SJCRH30 (cell line): ENCODE measurements around the gene OPRL1. TPM values are rescaled to one million over a fixed set of nuclear protein-coding genes. Genes with fewer than 3 reads are reported as not detected.

Source experiments
- DNase-seq, 2 experiments: peaks; one replicate each; pipeline ENCODE4 v3.0.0-alpha.2; 2015 to 2020
- H3K27ac ChIP-seq: fragments of 250-450 bp; sonication (Bioruptor Pico); 2 replicates; pipeline ENCODE4 v1.5.1; 2020; ENCODE audit warnings: mild to moderate bottlenecking, moderate library complexity
- H3K27me3 ChIP-seq: fragments of 250-450 bp; sonication (Bioruptor Pico); 2 replicates; pipeline ENCODE4 v1.5.1; 2020; ENCODE audit warnings: mild to moderate bottlenecking, moderate library complexity
- H3K36me3 ChIP-seq: fragments of 250-450 bp; sonication (Bioruptor Pico); 2 replicates; pipeline ENCODE4 v1.5.1; 2020; ENCODE audit warnings: mild to moderate bottlenecking, moderate library complexity
- H3K4me1 ChIP-seq: fragments of 250-450 bp; sonication (Bioruptor Pico); 2 replicates; pipeline ENCODE4 v1.5.1; 2020; ENCODE audit warnings: mild to moderate bottlenecking, moderate library complexity
- H3K4me3 ChIP-seq: fragments of 250-450 bp; sonication (Bioruptor Pico); 2 replicates; pipeline ENCODE4 v1.5.1; 2020; ENCODE audit warnings: mild to moderate bottlenecking, moderate library complexity
- H3K9me3 ChIP-seq: fragments of 250-450 bp; sonication (Bioruptor Pico); replicated peaks from 2 replicates; pipeline ENCODE4 v1.5.1; 2020; ENCODE audit warnings: mild to moderate bottlenecking, moderate library complexity
- total RNA-seq: library from RNA; depleted of rRNA; stranded (reverse); fragments of >200 nt; shearing (Covaris generic); gene quantifications from 2 replicates; pipeline ENCODE4 v1.2.3, GENCODE V29; 2014

Gene OPRL1
- total RNA-seq, 1 experiment from 2014 or later: 0.43 TPM

GRCh38 chr20:64049060-64049877 is 30.6 kb upstream of the OPRL1 start, which contains the start of gene SOX18:
Gene SOX18 (minus strand): TSS chr20:64049639. CDS start chr20:64049516, 123 bp downstream.
- Histone ChIP-seq H3K4me1 (peaks cover 36% of the 10 kb centered on the region; the same call in 1 of the 2 replicates), H3K9me3 (no peaks in the 10 kb centered on the region), H3K4me3 (peak within 1 kb of the TSS; percentile 31), H3K27me3 (peaks cover 5% of the 10 kb centered on the region), H3K36me3 (no peaks in the 10 kb centered on the region), H3K27ac (no peak within 1 kb of the TSS)
- no peak for DNase-seq

GRCh38 chr20:64049878-64050260 is 30.0 kb upstream of the OPRL1 start:
- peaks cover 34% of the 10 kb centered on the region; the same call in 1 of the 2 replicates for H3K4me1 ChIP-seq
- DNase-seq: no peak
- no peaks in the 10 kb centered on the region for H3K9me3 ChIP-seq
- no peak overlapping the region for H3K27ac ChIP-seq
- peak overlapping the region; percentile 31 for H3K4me3 ChIP-seq
- H3K36me3 ChIP-seq: no peaks in the 10 kb centered on the region
- peaks cover 5% of the 10 kb centered on the region for H3K27me3 ChIP-seq

GRCh38 chr20:64050261-64051032 is 29.4 kb upstream of the OPRL1 start:
- peaks cover 35% of the 10 kb centered on the region for H3K4me1 ChIP-seq
- no peak overlapping the region for H3K27ac ChIP-seq
- H3K9me3 ChIP-seq: no peaks in the 10 kb centered on the region
- H3K27me3 ChIP-seq: peaks cover 10% of the 10 kb centered on the region
- H3K36me3 ChIP-seq: no peaks in the 10 kb centered on the region
- H3K4me3 ChIP-seq: peak overlapping the region; percentile 31
- DNase-seq: no peak

DNA sequence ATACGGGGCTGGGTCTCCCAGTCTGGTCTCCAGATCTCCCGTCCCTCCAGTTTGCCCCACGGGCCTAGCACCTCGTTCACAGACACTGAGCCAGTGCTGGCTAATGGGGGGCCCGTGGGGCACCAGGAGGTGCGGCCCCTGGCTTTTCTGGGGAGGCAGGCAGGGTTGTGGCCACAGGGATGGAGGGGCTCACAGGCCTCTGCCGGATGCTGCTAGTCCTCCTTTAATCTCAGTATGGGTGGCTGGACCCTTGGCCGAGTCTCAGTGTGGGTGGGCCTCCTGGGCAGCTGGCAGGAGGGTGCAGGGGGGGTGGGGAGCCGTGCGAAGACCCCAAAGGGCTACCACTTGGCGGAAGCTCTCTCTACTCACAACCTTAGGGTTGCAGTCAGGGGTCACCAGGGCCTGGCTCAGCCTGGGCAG is 28.8 kb upstream of the OPRL1 start:
- Histone ChIP-seq H3K9me3 (no peaks in the 10 kb centered on the region), H3K27ac (no peak overlapping the region; the same call in 1 of the 2 replicates), H3K4me1 (peaks cover 41% of the 10 kb centered on the region), H3K36me3 (no peaks in the 10 kb centered on the region), H3K4me3 (no peak overlapping the region), H3K27me3 (peaks cover 16% of the 10 kb centered on the region)
- no peak for DNase-seq

GRCh38 chr20:64051561-64052325 is 28.1 kb upstream of the OPRL1 start:
- Histone ChIP-seq H3K9me3 (no peaks in the 10 kb centered on the region), H3K4me3 (no peak overlapping the region), H3K36me3 (no peaks in the 10 kb centered on the region), H3K27ac (peak overlapping the region; percentile 14; the same call in 1 of the 2 replicates), H3K4me1 (peaks cover 46% of the 10 kb centered on the region), H3K27me3 (peaks cover 15% of the 10 kb centered on the region)
- peak; percentile 62 to 68 for DNase-seq

- Histone ChIP-seq H3K4me3 (no peak overlapping the region), H3K27me3 (peaks cover 18% of the 10 kb centered on the region)
Observed at GRCh38 chr20:64052326-64052722, 27.6 kb upstream of the OPRL1 start.

DNA sequence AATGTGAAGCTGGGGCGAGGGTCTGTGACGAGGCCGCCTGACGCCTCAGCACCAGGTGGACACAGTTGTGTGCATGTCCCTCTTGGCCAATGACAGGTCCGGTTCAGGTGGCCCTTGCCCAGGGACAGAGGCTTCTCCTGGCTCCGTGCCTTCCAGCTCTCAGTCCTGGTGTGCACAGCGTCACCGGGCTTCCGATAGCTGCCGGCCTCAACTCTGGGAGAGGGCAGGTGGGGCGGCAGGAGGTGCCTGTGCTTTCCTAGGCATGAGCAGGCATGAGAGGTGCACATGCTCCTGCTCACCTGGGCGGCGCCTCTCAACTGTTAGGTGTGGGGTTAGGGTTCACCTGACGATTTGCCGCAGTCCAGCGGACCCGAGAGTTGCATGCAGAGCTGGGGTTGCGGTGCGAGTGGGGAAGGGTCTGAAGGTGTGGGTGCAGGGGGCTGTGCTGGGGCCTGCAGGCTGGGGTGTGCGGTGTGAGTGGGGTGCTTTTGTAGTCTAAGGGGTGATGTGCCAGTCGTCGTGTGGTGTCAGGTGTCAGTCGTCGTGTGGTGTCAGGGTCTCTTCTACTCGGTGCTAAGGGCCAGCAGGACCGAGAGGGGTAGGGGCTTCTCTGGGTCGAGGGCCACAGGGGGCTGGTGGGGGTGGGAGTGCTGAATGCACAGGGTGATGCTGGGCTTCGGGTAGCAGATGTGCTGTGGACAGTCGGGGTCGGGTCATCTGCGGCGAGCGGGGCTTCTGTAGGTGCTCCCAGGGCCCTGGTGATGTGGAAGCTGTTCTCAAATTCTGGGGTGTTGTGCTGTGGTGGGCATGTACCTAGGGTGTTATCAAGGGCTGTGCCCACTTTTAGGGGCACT is 26.7 kb upstream of the OPRL1 start:
- Histone ChIP-seq H3K27me3 (peaks cover 18% of the 10 kb centered on the region), H3K9me3 (no peaks in the 10 kb centered on the region), H3K36me3 (no peaks in the 10 kb centered on the region), H3K4me1 (peaks cover 52% of the 10 kb centered on the region), H3K4me3 (peak overlapping the region; percentile 28; the same call in 1 of the 2 replicates), H3K27ac (no peak overlapping the region)
- DNase-seq: no peak

More at GRCh38 chr20:64052326-64052722, 27.6 kb upstream of the OPRL1 start:
- no peaks in the 10 kb centered on the region for H3K36me3 ChIP-seq
- DNase-seq: peak; percentile 57 to 65
- H3K9me3 ChIP-seq: no peaks in the 10 kb centered on the region
- no peak overlapping the region for H3K27ac ChIP-seq
- H3K4me1 ChIP-seq: peaks cover 49% of the 10 kb centered on the region

DNA sequence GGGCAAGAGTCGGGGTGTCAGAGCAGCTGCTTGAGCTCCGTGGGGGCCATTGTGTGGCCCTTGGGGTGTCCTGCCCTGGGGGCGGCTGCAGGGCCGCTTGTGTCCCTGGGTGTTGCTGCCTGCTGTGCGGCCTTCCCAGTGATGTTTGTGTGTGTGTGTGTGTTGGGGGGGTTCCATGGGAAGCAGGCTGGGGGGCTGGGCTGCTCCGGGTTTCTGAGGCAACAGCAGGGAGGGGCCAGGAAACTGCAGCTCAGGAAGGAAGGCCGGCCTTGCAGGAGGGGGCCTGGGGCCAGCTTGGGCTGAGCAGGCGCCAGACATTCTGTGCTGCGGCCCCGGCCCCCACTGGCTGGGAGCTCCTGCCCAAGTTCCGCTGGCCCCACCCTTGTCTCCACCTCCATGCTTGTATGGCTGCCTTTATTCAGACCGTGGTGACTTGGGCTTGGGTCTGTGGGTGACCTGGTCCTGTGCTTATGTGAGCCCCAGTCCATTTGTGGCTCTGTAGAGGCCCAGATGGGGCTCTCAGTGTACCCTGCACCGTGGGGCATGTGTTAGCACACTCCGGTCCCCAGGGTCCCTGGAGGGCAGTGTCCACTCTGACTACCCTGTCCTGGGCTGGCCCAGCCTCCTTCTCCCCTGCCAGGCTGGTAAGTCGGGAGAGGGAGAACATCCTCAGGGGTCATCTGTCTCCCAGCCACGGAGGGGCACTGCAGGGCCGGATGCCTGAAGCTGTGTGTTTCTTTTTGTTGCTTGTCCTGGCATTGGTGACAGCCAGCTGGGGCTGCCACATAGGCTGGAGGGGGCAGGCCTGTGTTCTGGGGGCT is 25.8 kb upstream of the OPRL1 start:
- H3K4me1 ChIP-seq: peaks cover 52% of the 10 kb centered on the region
- no peaks in the 10 kb centered on the region for H3K9me3 ChIP-seq
- H3K27ac ChIP-seq: no peak overlapping the region; the same call in 1 of the 2 replicates
- peak; percentile 81 to 84 for DNase-seq
- H3K4me3 ChIP-seq: peak overlapping the region; percentile 28
- H3K27me3 ChIP-seq: peaks cover 18% of the 10 kb centered on the region
- no peaks in the 10 kb centered on the region for H3K36me3 ChIP-seq

- no peak for DNase-seq
- Histone ChIP-seq H3K27ac (no peak overlapping the region), H3K36me3 (no peaks in the 10 kb centered on the region), H3K27me3 (peaks cover 18% of the 10 kb centered on the region), H3K9me3 (no peaks in the 10 kb centered on the region), H3K4me3 (no peak overlapping the region), H3K4me1 (peaks cover 52% of the 10 kb centered on the region)
Observed at GRCh38 chr20:64055396-64055892, 24.4 kb upstream of the OPRL1 start.

DNA sequence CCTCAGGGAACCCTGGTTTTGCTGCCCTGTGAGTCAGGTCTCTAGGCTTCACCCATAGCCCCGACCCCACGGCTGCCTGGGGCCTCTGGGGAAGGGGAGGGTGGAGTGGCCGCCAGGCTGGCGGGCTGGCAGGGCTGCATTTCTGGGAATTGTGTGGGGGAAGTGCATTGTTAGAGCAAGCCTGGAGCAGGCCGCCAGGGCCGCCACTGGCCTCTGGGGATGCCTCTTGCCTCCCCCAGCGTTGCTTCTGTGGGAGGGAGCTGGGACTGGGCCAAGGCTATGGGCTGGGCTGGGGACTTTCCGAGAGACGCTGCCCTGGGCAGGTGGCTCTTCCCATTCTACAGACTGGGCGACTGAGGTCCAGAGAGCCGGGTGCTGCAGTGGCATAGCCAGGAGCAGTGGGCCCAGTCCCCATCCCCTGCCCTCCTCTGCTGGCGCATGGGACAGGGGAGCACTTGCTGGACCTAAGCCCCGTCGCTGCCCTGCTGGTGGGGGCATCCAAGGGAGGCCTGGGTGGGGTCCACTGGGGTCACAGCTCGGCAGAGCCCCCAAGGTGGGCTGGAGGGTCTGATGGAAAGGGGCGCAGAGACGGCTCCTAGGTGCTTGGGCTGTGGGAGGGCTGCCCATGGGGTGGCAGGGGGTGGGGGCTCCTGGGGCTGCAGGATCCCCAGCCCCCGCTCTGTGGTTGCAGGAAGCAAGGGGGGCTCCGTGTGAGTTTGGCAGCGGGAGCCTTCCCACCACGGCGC is 23.8 kb upstream of the OPRL1 start:
- H3K4me3 ChIP-seq: no peak overlapping the region
- DNase-seq: peak in 1 of 2 experiments; percentile 56
- H3K36me3 ChIP-seq: no peaks in the 10 kb centered on the region
- peaks cover 49% of the 10 kb centered on the region for H3K4me1 ChIP-seq
- H3K27ac ChIP-seq: no peak overlapping the region
- H3K9me3 ChIP-seq: no peaks in the 10 kb centered on the region
- peaks cover 18% of the 10 kb centered on the region for H3K27me3 ChIP-seq

- Histone ChIP-seq H3K27ac (no peak overlapping the region), H3K4me1 (peaks cover 45% of the 10 kb centered on the region), H3K9me3 (no peaks in the 10 kb centered on the region), H3K27me3 (peaks cover 18% of the 10 kb centered on the region), H3K4me3 (no peak overlapping the region), H3K36me3 (no peaks in the 10 kb centered on the region)
- no peak for DNase-seq
Observed at GRCh38 chr20:64056639-64056888, 23.3 kb upstream of the OPRL1 start.

- peaks cover 42% of the 10 kb centered on the region for H3K4me1 ChIP-seq
- H3K9me3 ChIP-seq: no peaks in the 10 kb centered on the region
- H3K27me3 ChIP-seq: peaks cover 18% of the 10 kb centered on the region
- H3K4me3 ChIP-seq: peak overlapping the region; percentile 24
- DNase-seq: peak in 1 of 2 experiments; percentile 45
- H3K27ac ChIP-seq: no peak overlapping the region
- H3K36me3 ChIP-seq: no peaks in the 10 kb centered on the region
Observed at GRCh38 chr20:64056889-64057627, 22.8 kb upstream of the OPRL1 start.
